Lung (tissue), 12 donors: ENCODE data around the gene HSPBAP1. TPM values are rescaled to one million over a fixed set of nuclear protein-coding genes. Genes with fewer than 3 reads are reported as not detected.

Experiments used
- ATAC-seq: fragments of 200-7000 bp; cut with Tn5 transposase; one replicate; pipeline ENCODE4 v1.9.1; 2020; ENCODE audit warnings: moderate number of reproducible peaks; ENCODE audit not compliant: insufficient read depth, low FRiP score
- DNase-seq, 3 donors: peaks; one replicate each; pipeline ENCODE4 v3.0.0-alpha.2; 2013 to 2017
- H3K27ac ChIP-seq, 2 donors: one replicate each; pipeline ENCODE4 v1.5.1; 2013; ENCODE audit warnings: mild to moderate bottlenecking in 2 of 2, moderate library complexity in 2 of 2, control low read depth in 1 of 2, inconsistent platforms in 1 of 2, low read depth in 1 of 2, low read length in 1 of 2
- H3K27me3 ChIP-seq, 3 donors: one replicate each; pipeline ENCODE4 v1.5.1; 2013; ENCODE audit warnings: low read length in 2 of 3; ENCODE audit not compliant: control insufficient read depth in 3 of 3, insufficient read depth in 3 of 3
- H3K36me3 ChIP-seq, 4 donors: one replicate each; pipeline ENCODE4 v1.5.1; 2013; ENCODE audit warnings: low read length in 4 of 4, mild to moderate bottlenecking in 1 of 4, moderate library complexity in 1 of 4; ENCODE audit not compliant: control insufficient read depth in 4 of 4, insufficient read depth in 4 of 4
- H3K4me1 ChIP-seq, 5 donors: one replicate each; pipeline ENCODE4 v1.5.1; 2013; ENCODE audit warnings: low read length in 5 of 5, mild to moderate bottlenecking in 2 of 5, moderate library complexity in 1 of 5; ENCODE audit not compliant: control insufficient read depth in 5 of 5, insufficient read depth in 5 of 5
- H3K4me3 ChIP-seq: one replicate; pipeline ENCODE4 v1.5.1; 2013; ENCODE audit warnings: mild to moderate bottlenecking, control low read depth, moderate library complexity
- H3K9ac ChIP-seq, 2 donors: one replicate each; pipeline ENCODE4 v1.5.1; 2013; ENCODE audit warnings: low read length in 2 of 2, control low read depth in 1 of 2; ENCODE audit not compliant: insufficient read depth in 1 of 2
- H3K9me3 ChIP-seq, 4 donors: one replicate each; pipeline ENCODE4 v1.5.1; 2013; ENCODE audit warnings: low read length in 3 of 4, mild to moderate bottlenecking in 1 of 4, moderate library complexity in 1 of 4; ENCODE audit not compliant: control insufficient read depth in 4 of 4, insufficient read depth in 3 of 4
- WGBS, 2 donors: extraction: QIAGEN DNeasy Blood & Tissue Kit; methylation state at CpG; one replicate each; pipeline ENCODE4 v1.1.7; 2013; 5-methylcytosine and 5-hydroxymethylcytosine counted together
- polyA plus RNA-seq, 2 donors: library from polyadenylated mRNA; stranded (reverse); fragments of 200-250 nt; gene quantifications; one replicate each; pipeline ENCODE4 v1.2.1, GENCODE V29; 2013
- total RNA-seq, 2 donors: library from RNA; depleted of rRNA in 1 of 2; stranded (reverse); fragments of >200 nt in 1 of 2; gene quantifications; one replicate each; pipeline ENCODE4 v1.2.1, GENCODE V29; 2014 to 2021
- TF ChIP-seq, protein P1 (sequence below): IDR thresholded peaks from 2 replicates; pipeline ENCODE4 v1.5.1; 2012; ENCODE audit warnings: mild to moderate bottlenecking; ENCODE audit errors: control extremely low read depth, extremely low read depth
- donor health status: control.
- donor health status: control.
- donor health status: Bipolar disorder and iron deficiency.
- donor health status: healthy.
- donor health status: DM: yes; HTN: yes; CAD: no.

Gene HSPBAP1
- total and polyA plus RNA-seq, 4 donors, result 8.4 to 15.9 (median 11.1) TPM

DNA sequence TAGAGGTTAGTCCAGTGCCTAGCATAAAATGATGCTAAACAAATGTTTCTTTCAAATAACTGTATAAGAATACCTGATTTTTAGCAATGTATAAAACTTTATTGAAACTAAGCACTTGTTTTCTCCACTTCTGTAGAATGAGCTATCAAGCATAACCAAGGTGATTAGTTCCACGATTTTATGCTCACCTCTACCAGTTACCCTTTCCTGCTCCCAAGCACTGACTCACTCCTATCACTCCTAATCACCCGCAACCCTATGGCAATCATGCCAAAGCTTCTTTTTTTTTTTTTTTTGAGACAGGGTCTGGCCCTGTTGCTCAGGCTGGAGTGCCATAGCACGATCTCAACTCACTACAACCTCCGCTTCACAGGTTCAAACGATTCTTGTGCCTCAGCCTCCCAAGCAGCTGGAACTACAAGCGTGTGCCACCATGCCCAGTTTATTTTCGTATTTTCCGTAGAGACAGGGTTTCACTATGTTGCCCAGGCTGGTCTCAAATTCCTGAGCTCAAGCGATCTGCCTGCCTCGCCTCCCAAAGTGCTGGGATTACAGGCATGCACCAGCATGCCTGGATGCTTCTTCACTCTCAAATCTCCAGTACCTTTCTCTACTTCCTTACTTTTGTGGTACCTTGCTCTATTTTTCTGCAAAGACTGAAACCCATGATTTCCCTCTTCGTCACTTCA is 3.9 kb downstream of the HSPBAP1 start:
- no peak overlapping the region for H3K9ac ChIP-seq
- H3K4me3 ChIP-seq, result no peak overlapping the region
- no peaks in the 10 kb centered on the region for H3K27me3 ChIP-seq
- H3K4me1 ChIP-seq, result peaks cover 0 to 10% (median 0%) of the 10 kb centered on the region in 5 donors
- TF ChIP-seq, protein P1, sequence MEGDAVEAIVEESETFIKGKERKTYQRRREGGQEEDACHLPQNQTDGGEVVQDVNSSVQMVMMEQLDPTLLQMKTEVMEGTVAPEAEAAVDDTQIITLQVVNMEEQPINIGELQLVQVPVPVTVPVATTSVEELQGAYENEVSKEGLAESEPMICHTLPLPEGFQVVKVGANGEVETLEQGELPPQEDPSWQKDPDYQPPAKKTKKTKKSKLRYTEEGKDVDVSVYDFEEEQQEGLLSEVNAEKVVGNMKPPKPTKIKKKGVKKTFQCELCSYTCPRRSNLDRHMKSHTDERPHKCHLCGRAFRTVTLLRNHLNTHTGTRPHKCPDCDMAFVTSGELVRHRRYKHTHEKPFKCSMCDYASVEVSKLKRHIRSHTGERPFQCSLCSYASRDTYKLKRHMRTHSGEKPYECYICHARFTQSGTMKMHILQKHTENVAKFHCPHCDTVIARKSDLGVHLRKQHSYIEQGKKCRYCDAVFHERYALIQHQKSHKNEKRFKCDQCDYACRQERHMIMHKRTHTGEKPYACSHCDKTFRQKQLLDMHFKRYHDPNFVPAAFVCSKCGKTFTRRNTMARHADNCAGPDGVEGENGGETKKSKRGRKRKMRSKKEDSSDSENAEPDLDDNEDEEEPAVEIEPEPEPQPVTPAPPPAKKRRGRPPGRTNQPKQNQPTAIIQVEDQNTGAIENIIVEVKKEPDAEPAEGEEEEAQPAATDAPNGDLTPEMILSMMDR, result no peak
- ATAC-seq (no peak), DNase-seq (no peak)
- H3K27ac ChIP-seq, result no peak overlapping the region
- WGBS, 2 donors, result 88 to 89% methylated on average over 11 of the region's 11 CpGs
- H3K9me3 ChIP-seq, result no peaks in the 10 kb centered on the region
- no peaks in the 10 kb centered on the region for H3K36me3 ChIP-seq

DNA sequence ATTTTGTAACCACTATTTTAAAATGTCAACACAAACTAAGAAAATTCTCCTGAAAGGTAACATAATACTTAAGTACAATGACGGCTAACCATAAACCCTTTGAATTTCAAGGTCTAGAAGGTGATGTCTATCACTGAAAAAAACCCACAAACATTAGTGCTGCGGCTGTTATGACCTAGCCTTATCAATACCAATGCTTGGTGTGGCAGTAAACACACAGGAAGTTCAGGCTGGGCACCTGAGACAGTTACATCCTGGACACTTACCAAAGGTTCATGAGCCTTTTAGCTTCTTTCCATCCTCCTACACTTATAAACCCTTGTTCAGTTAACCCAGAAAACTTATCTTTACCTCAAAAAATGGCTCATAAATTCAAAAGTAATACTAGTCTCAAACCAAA is 5.8 kb downstream of the HSPBAP1 start:
- TF ChIP-seq, protein P1, result no peak

GRCh38 chr3:122786066-122786465 is 7.6 kb downstream of the HSPBAP1 start:
- 96% methylated on average over 1 of the region's 1 CpG for WGBS, 2 donors
- Histone ChIP-seq H3K27me3 (no peaks in the 10 kb centered on the region), H3K4me3 (no peak overlapping the region), H3K9ac (no peak overlapping the region), H3K4me1 (peaks cover 0 to 1% (median 0%) of the 10 kb centered on the region in 5 donors), H3K36me3 (peaks cover 0 to 2% (median 0%) of the 10 kb centered on the region in 4 donors), H3K9me3 (no peaks in the 10 kb centered on the region), H3K27ac (no peak overlapping the region)
- ATAC-seq, result no peak
- DNase-seq, result no peak
- TF ChIP-seq, protein P1, result no peak

More for the DNA sequence above, 5.8 kb downstream of the HSPBAP1 start:
- Histone ChIP-seq H3K27me3 (no peaks in the 10 kb centered on the region), H3K9me3 (no peaks in the 10 kb centered on the region), H3K36me3 (no peaks in the 10 kb centered on the region), H3K4me1 (peaks cover 0 to 1% (median 0%) of the 10 kb centered on the region in 5 donors), H3K9ac (no peak overlapping the region), H3K4me3 (no peak overlapping the region), H3K27ac (no peak overlapping the region)
- WGBS, 2 donors, result 88% methylated on average over 2 of the region's 2 CpGs
- ATAC-seq (no peak), DNase-seq (no peak)
